MM.1S (cell line): ENCODE measurements around the gene OR5AU1.

Experiments
- CTCF ChIP-seq: fragments of 300-600 bp; sonication (generic); IDR thresholded peaks from 2 replicates; pipeline ENCODE4 v1.5.1; 2016; ENCODE audit warnings: antibody characterized with exemption, low read length, mixed read lengths
- EZH2 ChIP-seq: fragments of 300-600 bp; sonication (generic); optimal IDR thresholded peaks from 2 replicates; pipeline ENCODE3; 2017; ENCODE audit warnings: low read depth, mild to moderate bottlenecking, antibody characterized with exemption, low read length, mixed read lengths
- EZH2phosphoT487 ChIP-seq: fragments of 300-600 bp; sonication (generic); IDR thresholded peaks from 2 replicates; pipeline ENCODE4 v1.6.1; 2018; ENCODE audit warnings: antibody characterized with exemption, low read length

GRCh38 chr14:21203470-21204166 lies 47.8 kb upstream of the OR5AU1 start:
- TF ChIP-seq EZH2 (no peak), CTCF (no peak), EZH2phosphoT487 (no peak)
